HG03342 (cell line): Measurements from ENCODE around the gene VAC14.
"Not testable (repeated sequence)": the region's sequence is repeated elsewhere in the genome, so short reads cannot be mapped to it uniquely, and the experiment has no call there.

ENCODE experiments used
- ATAC-seq: cut with Tn5 transposase; IDR thresholded peaks from one replicate; pipeline ENCODE4 v1.9.1; 2021; ENCODE audit warnings: mild to moderate bottlenecking, moderate library complexity; ENCODE audit not compliant: unreplicated experiment

VAC14 gene

GRCh38 chr16:70649300-70649699, 151.7 kb downstream of the VAC14 start:
- ATAC-seq: no peak

- ATAC-seq: no peak
Observed at GRCh38 chr16:70648606-70649005, 152.4 kb downstream of the VAC14 start.

GRCh38 chr16:70647441-70648359, 153.3 kb downstream of the VAC14 start:
- no peak for ATAC-seq

GRCh38 chr16:70646260-70647241, 154.4 kb downstream of the VAC14 start, which contains the start of gene IL34:
Gene IL34 (plus strand): TSS chr16:70646559. CDS start chr16:70646948, 389 bp downstream.
- no peak for ATAC-seq

- ATAC-seq: no peak
Observed at GRCh38 chr16:70644763-70645597, 156.0 kb downstream of the VAC14 start.

GRCh38 chr16:70643264-70643663, 157.7 kb downstream of the VAC14 start:
- not testable (repeated sequence) for ATAC-seq

- no peak for ATAC-seq
Observed at GRCh38 chr16:70642633-70643032, 158.3 kb downstream of the VAC14 start.

GRCh38 chr16:70638814-70639792, 161.9 kb downstream of the VAC14 start:
- no peak for ATAC-seq
